GM21619 (cell line): ENCODE data around the gene PPM1E.

Experiments
- ATAC-seq: cut with Tn5 transposase; IDR thresholded peaks from one replicate; pipeline ENCODE4 v1.9.1; 2021; ENCODE audit not compliant: unreplicated experiment

The PPM1E gene

DNA sequence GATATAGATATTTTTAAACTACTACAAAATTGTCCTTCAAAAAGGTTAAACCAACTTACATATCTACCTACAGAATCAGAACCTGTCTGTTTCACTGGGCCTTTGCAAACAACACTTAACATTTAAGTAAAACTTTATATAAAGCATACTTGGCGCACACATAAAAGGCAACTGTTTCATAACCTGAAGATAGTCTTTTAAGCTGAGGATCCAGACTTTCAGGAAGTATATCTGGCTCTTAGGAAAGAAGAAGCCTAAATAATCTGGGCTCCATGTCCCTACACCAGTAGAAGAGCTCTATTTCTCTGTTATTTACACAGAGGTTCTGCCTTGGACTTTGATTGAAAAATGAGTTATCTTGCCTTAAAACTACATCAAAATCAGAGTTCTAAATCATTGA is 275.2 kb downstream of the PPM1E start:
- ATAC-seq: no peak
